GM12891 (cell line): Measurements from ENCODE around the gene CCDC34.

Source experiments
- POLR2A ChIP-seq: IDR thresholded peaks from 2 replicates; pipeline ENCODE4 v1.6.1; 2011; ENCODE audit warnings: low read depth, low read length, control low read depth
- POLR2AphosphoS5 ChIP-seq: IDR thresholded peaks from 2 replicates; pipeline ENCODE4 v1.6.1; 2011; ENCODE audit warnings: low read depth, low read length, control low read depth
- TAF1 ChIP-seq: IDR thresholded peaks from 2 replicates; pipeline ENCODE4 v1.6.1; 2011; ENCODE audit warnings: low read depth, low read length, control low read depth

GRCh38 chr11:27294654-27295053 is 68.4 kb downstream of the CCDC34 start:
- TF ChIP-seq POLR2A (no peak), POLR2AphosphoS5 (no peak), TAF1 (no peak)
